Neuron (in vitro differentiated cells): ENCODE data around the gene TEX2.

Experiments
- H2AFZ ChIP-seq: one replicate; pipeline ENCODE4 v1.6.1; 2013; ENCODE audit warnings: low read depth, mild to moderate bottlenecking, inconsistent platforms, low read length, moderate library complexity
- H3K27me3 ChIP-seq: one replicate; pipeline ENCODE4 v1.6.1; 2013; ENCODE audit warnings: low read length; ENCODE audit not compliant: insufficient read depth
- H3K36me3 ChIP-seq: one replicate; pipeline ENCODE4 v1.6.1; 2013; ENCODE audit warnings: low read length; ENCODE audit not compliant: insufficient read depth
- H3K4me1 ChIP-seq: one replicate; pipeline ENCODE4 v1.6.1; 2013; ENCODE audit warnings: low read length; ENCODE audit not compliant: insufficient read depth
- H3K4me3 ChIP-seq: 2 replicates; pipeline ENCODE4 v1.5.1; 2013; ENCODE audit warnings: mild to moderate bottlenecking, low read length, moderate library complexity
- H3K9me3 ChIP-seq: one replicate; pipeline ENCODE4 v1.6.1; 2013; ENCODE audit warnings: low read length

Gene TEX2, protein sequence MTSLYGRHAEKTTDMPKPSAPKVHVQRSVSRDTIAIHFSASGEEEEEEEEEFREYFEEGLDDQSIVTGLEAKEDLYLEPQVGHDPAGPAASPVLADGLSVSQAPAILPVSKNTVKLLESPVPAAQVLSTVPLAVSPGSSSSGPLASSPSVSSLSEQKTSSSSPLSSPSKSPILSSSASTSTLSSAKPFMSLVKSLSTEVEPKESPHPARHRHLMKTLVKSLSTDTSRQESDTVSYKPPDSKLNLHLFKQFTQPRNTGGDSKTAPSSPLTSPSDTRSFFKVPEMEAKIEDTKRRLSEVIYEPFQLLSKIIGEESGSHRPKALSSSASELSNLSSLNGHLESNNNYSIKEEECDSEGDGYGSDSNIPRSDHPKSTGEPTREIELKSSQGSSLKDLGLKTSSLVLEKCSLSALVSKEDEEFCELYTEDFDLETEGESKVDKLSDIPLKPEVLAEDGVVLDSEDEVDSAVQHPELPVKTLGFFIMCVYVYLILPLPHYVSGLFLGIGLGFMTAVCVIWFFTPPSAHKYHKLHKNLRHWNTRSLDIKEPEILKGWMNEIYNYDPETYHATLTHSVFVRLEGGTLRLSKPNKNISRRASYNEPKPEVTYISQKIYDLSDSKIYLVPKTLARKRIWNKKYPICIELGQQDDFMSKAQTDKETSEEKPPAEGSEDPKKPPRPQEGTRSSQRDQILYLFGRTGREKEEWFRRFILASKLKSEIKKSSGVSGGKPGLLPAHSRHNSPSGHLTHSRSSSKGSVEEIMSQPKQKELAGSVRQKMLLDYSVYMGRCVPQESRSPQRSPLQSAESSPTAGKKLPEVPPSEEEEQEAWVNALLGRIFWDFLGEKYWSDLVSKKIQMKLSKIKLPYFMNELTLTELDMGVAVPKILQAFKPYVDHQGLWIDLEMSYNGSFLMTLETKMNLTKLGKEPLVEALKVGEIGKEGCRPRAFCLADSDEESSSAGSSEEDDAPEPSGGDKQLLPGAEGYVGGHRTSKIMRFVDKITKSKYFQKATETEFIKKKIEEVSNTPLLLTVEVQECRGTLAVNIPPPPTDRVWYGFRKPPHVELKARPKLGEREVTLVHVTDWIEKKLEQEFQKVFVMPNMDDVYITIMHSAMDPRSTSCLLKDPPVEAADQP

GRCh38 chr17:64263000-64263766 lies at the start of gene TEX2:
Gene TEX2, minus strand, starts transcription at chr17:64263260. Its CDS starts 49,043 bp downstream, at chr17:64214217.
- no peaks in the 10 kb centered on the region for H3K9me3 ChIP-seq
- H3K36me3 ChIP-seq, result no peaks in the 10 kb centered on the region
- H2AFZ ChIP-seq, result peak within 1 kb of the TSS; percentile 99
- peak within 1 kb of the TSS; percentile 54 for H3K4me3 ChIP-seq
- no peaks in the 10 kb centered on the region for H3K27me3 ChIP-seq
- peaks cover 31% of the 10 kb centered on the region for H3K4me1 ChIP-seq

DNA sequence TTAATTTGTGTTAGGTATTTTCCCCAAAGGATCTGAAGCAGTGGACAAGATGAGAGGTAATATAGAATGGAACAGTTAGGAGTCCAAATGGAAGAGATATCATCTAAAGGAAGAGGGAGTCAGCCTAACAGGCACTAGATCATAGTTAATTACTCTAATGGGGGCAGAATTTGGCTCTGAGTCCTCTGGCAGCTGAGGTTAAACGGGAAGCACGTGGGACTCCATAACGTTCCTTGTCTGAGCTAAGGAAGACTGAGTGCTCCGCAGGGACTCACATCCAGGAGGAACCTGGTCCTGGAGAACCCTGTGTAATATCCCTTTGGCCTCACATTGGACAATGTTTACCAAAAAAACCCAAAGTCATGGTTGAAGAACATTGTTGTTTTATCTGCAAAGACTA lies 46.6 kb upstream of the TEX2 start:
- Histone ChIP-seq H2AFZ (no peak overlapping the region), H3K27me3 (peaks cover 8% of the 10 kb centered on the region), H3K4me1 (no peaks in the 10 kb centered on the region), H3K9me3 (no peaks in the 10 kb centered on the region), H3K36me3 (no peaks in the 10 kb centered on the region), H3K4me3 (no peak overlapping the region)

- H2AFZ ChIP-seq, result no peak overlapping the region
- H3K9me3 ChIP-seq, result no peaks in the 10 kb centered on the region
- no peak overlapping the region for H3K4me3 ChIP-seq
- peaks cover 8% of the 10 kb centered on the region for H3K27me3 ChIP-seq
- no peaks in the 10 kb centered on the region for H3K36me3 ChIP-seq
- H3K4me1 ChIP-seq, result no peaks in the 10 kb centered on the region
Measured at GRCh38 chr17:64309021-64309420, 46.0 kb upstream of the TEX2 start.

DNA sequence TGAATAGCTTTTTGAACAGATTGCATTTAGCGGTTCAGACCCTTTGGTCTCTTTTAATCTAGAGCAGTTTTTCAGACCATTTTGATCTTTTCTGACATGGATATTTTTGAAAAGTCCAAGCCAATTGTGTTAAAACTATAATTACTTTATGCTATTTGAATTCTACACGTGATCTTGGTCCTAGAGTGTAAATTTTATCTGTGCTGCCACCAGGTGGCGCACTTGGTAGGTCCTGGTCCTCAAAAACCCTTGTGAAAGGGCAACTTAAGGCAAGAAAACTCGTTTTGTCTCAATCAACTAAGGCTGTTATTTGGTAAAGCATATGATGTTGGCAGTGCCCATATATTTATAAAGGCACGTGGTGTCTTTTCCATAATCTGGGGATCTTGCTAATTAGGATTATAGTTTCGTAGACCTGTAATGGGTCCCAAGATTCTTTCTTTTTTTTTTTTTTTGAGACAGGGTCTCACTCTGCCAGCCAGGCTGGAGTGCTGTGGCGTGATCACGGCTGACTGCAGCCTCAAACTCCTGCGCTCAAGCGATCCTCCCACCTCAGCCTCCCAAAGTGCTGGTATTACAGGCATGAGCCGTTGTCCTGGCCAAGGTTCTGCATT lies 43.9 kb upstream of the TEX2 start:
- peaks cover 2% of the 10 kb centered on the region for H3K27me3 ChIP-seq
- no peaks in the 10 kb centered on the region for H3K36me3 ChIP-seq
- no peaks in the 10 kb centered on the region for H3K4me1 ChIP-seq
- H3K9me3 ChIP-seq, result no peaks in the 10 kb centered on the region
- H2AFZ ChIP-seq, result no peak overlapping the region
- H3K4me3 ChIP-seq, result no peak overlapping the region

GRCh38 chr17:64304551-64304950 lies 41.5 kb upstream of the TEX2 start:
- Histone ChIP-seq H3K27me3 (peaks cover 2% of the 10 kb centered on the region), H3K36me3 (no peaks in the 10 kb centered on the region), H3K9me3 (no peaks in the 10 kb centered on the region), H2AFZ (no peak overlapping the region), H3K4me3 (no peak overlapping the region), H3K4me1 (no peaks in the 10 kb centered on the region)

GRCh38 chr17:64300699-64300965 lies 37.6 kb upstream of the TEX2 start:
- Histone ChIP-seq H3K4me3 (no peak overlapping the region), H3K36me3 (no peaks in the 10 kb centered on the region), H2AFZ (no peak overlapping the region)

GRCh38 chr17:64297467-64298088 lies 34.5 kb upstream of the TEX2 start:
- H3K4me3 ChIP-seq, result no peak overlapping the region
- no peaks in the 10 kb centered on the region for H3K27me3 ChIP-seq
- no peak overlapping the region for H2AFZ ChIP-seq
- no peaks in the 10 kb centered on the region for H3K4me1 ChIP-seq
- no peaks in the 10 kb centered on the region for H3K9me3 ChIP-seq
- H3K36me3 ChIP-seq, result no peaks in the 10 kb centered on the region

More at GRCh38 chr17:64300699-64300965, 37.6 kb upstream of the TEX2 start:
- H3K4me1 ChIP-seq, result no peaks in the 10 kb centered on the region
- no peaks in the 10 kb centered on the region for H3K9me3 ChIP-seq
- H3K27me3 ChIP-seq, result no peaks in the 10 kb centered on the region

- H2AFZ ChIP-seq, result no peak overlapping the region
- no peaks in the 10 kb centered on the region for H3K4me1 ChIP-seq
- no peaks in the 10 kb centered on the region for H3K27me3 ChIP-seq
- peaks cover 1% of the 10 kb centered on the region for H3K9me3 ChIP-seq
- no peaks in the 10 kb centered on the region for H3K36me3 ChIP-seq
- no peak overlapping the region for H3K4me3 ChIP-seq
Measured at GRCh38 chr17:64296246-64296645, 33.2 kb upstream of the TEX2 start.

DNA sequence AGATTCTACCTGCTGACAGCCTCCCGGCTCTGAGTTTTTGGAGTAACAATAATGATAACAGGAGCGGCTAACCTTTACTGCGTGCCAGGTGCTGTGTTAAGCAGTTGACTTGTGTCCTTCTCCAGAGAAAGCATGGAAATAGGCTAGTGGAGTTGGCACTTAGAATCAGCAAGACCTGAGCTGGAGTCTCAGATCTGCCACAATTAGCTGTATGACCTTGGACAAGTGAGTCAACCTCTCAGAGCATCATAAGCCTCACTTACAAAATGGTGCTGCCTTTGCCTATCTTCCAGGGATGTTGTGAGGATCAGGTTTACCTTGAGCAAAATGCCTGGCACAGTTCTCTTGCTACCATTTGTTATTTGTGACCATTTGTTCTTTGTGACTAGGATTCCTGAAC lies 32.1 kb upstream of the TEX2 start:
- Histone ChIP-seq H3K27me3 (no peaks in the 10 kb centered on the region), H2AFZ (no peak overlapping the region), H3K4me3 (no peak overlapping the region), H3K36me3 (no peaks in the 10 kb centered on the region), H3K9me3 (peaks cover 6% of the 10 kb centered on the region), H3K4me1 (no peaks in the 10 kb centered on the region)

GRCh38 chr17:64291268-64291851 lies 28.3 kb upstream of the TEX2 start:
- Histone ChIP-seq H3K4me1 (no peaks in the 10 kb centered on the region), H3K9me3 (peaks cover 6% of the 10 kb centered on the region), H3K27me3 (no peaks in the 10 kb centered on the region), H2AFZ (no peak overlapping the region), H3K4me3 (no peak overlapping the region), H3K36me3 (no peaks in the 10 kb centered on the region)

- no peaks in the 10 kb centered on the region for H3K36me3 ChIP-seq
- no peak overlapping the region for H2AFZ ChIP-seq
- H3K4me3 ChIP-seq, result no peak overlapping the region
- no peaks in the 10 kb centered on the region for H3K4me1 ChIP-seq
- peaks cover 6% of the 10 kb centered on the region for H3K9me3 ChIP-seq
- no peaks in the 10 kb centered on the region for H3K27me3 ChIP-seq
Measured at GRCh38 chr17:64289741-64290141, 26.7 kb upstream of the TEX2 start.

DNA sequence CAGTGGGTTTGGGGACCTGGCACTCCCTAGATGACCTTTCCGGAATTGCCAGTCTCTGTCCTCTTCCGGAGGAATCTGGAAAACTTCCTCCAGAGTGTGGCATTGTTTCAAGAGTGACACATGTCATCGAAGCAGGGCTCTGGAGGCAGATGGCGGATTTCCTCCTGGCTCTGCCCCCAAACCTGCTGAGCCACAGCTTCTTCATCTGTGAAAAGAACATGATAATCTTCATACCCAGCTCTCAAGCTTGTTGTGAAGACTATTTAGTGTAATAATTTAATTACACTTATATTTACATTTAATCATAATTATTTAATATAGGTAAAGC lies 19.7 kb upstream of the TEX2 start:
- Histone ChIP-seq H3K27me3 (no peaks in the 10 kb centered on the region), H3K36me3 (no peaks in the 10 kb centered on the region), H3K9me3 (no peaks in the 10 kb centered on the region), H3K4me3 (no peak overlapping the region), H3K4me1 (peaks cover 4% of the 10 kb centered on the region), H2AFZ (no peak overlapping the region)
